Endothelial cell of umbilical vein (primary cell): ENCODE results near the gene ITGB1.

ENCODE experiments used
- EZH2 ChIP-seq: IDR thresholded peaks from 2 replicates; pipeline ENCODE4 v1.6.1; 2012; ENCODE audit warnings: borderline replicate concordance, low read depth, mild to moderate bottlenecking, moderate library complexity, low read length, inconsistent platforms; ENCODE audit not compliant: severe bottlenecking
- FOS ChIP-seq: IDR thresholded peaks from 2 replicates; pipeline ENCODE4 v1.6.1; 2011; ENCODE audit warnings: mild to moderate bottlenecking, low read length, moderate library complexity, borderline replicate concordance; ENCODE audit not compliant: insufficient read depth
- JUN ChIP-seq: IDR thresholded peaks from 2 replicates; pipeline ENCODE4 v1.6.1; 2011; ENCODE audit warnings: borderline replicate concordance, low read depth; ENCODE audit not compliant: insufficient read length, insufficient read depth
- MYC ChIP-seq: IDR thresholded peaks from one replicate; pipeline ENCODE4 v1.6.1; 2011; ENCODE audit warnings: mild to moderate bottlenecking, low read depth, low read length
- POLR2A ChIP-seq: IDR thresholded peaks from 2 replicates; pipeline ENCODE4 v1.6.1; 2012; ENCODE audit warnings: low read depth, mild to moderate bottlenecking, control low read depth, low read length
- POLR2AphosphoS5 ChIP-seq: IDR thresholded peaks from 2 replicates; pipeline ENCODE4 v1.6.1; 2012; ENCODE audit warnings: low read depth, mild to moderate bottlenecking, control low read depth, low read length, moderate library complexity; ENCODE audit not compliant: insufficient read depth
- TF ChIP-seq, protein P1 (sequence below), 2 donors: IDR thresholded peaks; 1 replicate in 1 of 2; 2 replicates in 1 of 2; pipeline ENCODE4 v1.5.1; 2011; ENCODE audit warnings: low read length in 2 of 2, mild to moderate bottlenecking in 2 of 2, moderate library complexity in 2 of 2, control low read depth in 1 of 2, inconsistent platforms in 1 of 2, low read depth in 1 of 2; ENCODE audit not compliant: insufficient read depth in 1 of 2; ENCODE audit errors: extremely low read depth in 1 of 2
- TF ChIP-seq, protein P2 (sequence below): IDR thresholded peaks from 2 replicates; pipeline ENCODE4 v1.6.1; 2011; ENCODE audit not compliant: insufficient read depth, insufficient read length

GRCh38 chr10:32889631-32890212 is 68.3 kb downstream of the ITGB1 start:
- TF ChIP-seq, protein P1, sequence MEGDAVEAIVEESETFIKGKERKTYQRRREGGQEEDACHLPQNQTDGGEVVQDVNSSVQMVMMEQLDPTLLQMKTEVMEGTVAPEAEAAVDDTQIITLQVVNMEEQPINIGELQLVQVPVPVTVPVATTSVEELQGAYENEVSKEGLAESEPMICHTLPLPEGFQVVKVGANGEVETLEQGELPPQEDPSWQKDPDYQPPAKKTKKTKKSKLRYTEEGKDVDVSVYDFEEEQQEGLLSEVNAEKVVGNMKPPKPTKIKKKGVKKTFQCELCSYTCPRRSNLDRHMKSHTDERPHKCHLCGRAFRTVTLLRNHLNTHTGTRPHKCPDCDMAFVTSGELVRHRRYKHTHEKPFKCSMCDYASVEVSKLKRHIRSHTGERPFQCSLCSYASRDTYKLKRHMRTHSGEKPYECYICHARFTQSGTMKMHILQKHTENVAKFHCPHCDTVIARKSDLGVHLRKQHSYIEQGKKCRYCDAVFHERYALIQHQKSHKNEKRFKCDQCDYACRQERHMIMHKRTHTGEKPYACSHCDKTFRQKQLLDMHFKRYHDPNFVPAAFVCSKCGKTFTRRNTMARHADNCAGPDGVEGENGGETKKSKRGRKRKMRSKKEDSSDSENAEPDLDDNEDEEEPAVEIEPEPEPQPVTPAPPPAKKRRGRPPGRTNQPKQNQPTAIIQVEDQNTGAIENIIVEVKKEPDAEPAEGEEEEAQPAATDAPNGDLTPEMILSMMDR (IDR thresholded peaks at IDR 0.05; ENCODE audit: extremely low read depth in 1 of 2, insufficient read depth in 1 of 2, low read depth in 1 of 2, low read length in 2 of 2) = no peak
- TF ChIP-seq POLR2AphosphoS5 (no peak), JUN (no peak), POLR2A (no peak), EZH2 (no peak), FOS (no peak), MYC (no peak)
- TF ChIP-seq, protein P2, sequence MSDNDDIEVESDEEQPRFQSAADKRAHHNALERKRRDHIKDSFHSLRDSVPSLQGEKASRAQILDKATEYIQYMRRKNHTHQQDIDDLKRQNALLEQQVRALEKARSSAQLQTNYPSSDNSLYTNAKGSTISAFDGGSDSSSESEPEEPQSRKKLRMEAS = no peak
